ENCODE data around the gene NOC2L. TPM values are rescaled to one million over a fixed set of nuclear protein-coding genes. Genes with fewer than 3 reads are reported as not detected.

The NOC2L gene
- total RNA-seq, 1 donor from 2014 or later, result 46.5 TPM

GRCh38 chr1:906600-907420, 52.2 kb downstream of the NOC2L start:
- Histone ChIP-seq H3K27ac (no peak overlapping the region), H3K4me1 (peaks cover 23% of the 10 kb centered on the region), H3K4me3 (no peak overlapping the region), H3K27me3 (ENCODE audit: low read depth) (peaks cover 28% of the 10 kb centered on the region), H3K36me3 (no peaks in the 10 kb centered on the region), H3K9me3 (no peaks in the 10 kb centered on the region)
- TF ChIP-seq CTCF (IDR thresholded peaks at IDR 0.05), result no peak
- DNase-seq, result peak; percentile 66
- peak; percentile 55 to 66 for ATAC-seq
- intact Hi-C loops (cut with DNase I), result no loop called here

GRCh38 chr1:905811-906599, 53.1 kb downstream of the NOC2L start:
- Histone ChIP-seq H3K27ac (no peak overlapping the region), H3K36me3 (no peaks in the 10 kb centered on the region), H3K4me3 (no peak overlapping the region), H3K9me3 (no peaks in the 10 kb centered on the region), H3K27me3 (ENCODE audit: low read depth) (peaks cover 20% of the 10 kb centered on the region), H3K4me1 (peaks cover 23% of the 10 kb centered on the region)
- ATAC-seq, result no peak
- TF ChIP-seq CTCF (IDR thresholded peaks at IDR 0.05), result no peak
- DNase-seq, result peak; percentile 47
- intact Hi-C loops (cut with DNase I), result no loop called here

GRCh38 chr1:905071-905749, 53.8 kb downstream of the NOC2L start:
- Histone ChIP-seq H3K36me3 (no peaks in the 10 kb centered on the region), H3K27me3 (ENCODE audit: low read depth) (peaks cover 12% of the 10 kb centered on the region), H3K4me3 (peak overlapping the region; percentile 50), H3K9me3 (no peaks in the 10 kb centered on the region), H3K27ac (no peak overlapping the region), H3K4me1 (peaks cover 23% of the 10 kb centered on the region)
- no peak for TF ChIP-seq CTCF (IDR thresholded peaks at IDR 0.05)
- DNase-seq (peak; percentile 63), ATAC-seq (peak; percentile 36 to 41)
- intact Hi-C loops (cut with DNase I), result no loop called here

- H3K9me3 ChIP-seq, result no peaks in the 10 kb centered on the region
- TF ChIP-seq CTCF (IDR thresholded peaks at IDR 0.05), result peak; percentile 91
- intact Hi-C loops (cut with DNase I), result no loop called here
- peaks cover 13% of the 10 kb centered on the region for H3K27me3 ChIP-seq (ENCODE audit: low read depth)
- ATAC-seq, result peak; percentile 90 to 94
- H3K4me3 ChIP-seq, result peak overlapping the region; percentile 50
- no peak overlapping the region for H3K27ac ChIP-seq
- DNase-seq, result peak; percentile 88
- H3K36me3 ChIP-seq, result no peaks in the 10 kb centered on the region
- H3K4me1 ChIP-seq, result peaks cover 23% of the 10 kb centered on the region
These were observed 54.6 kb downstream of the NOC2L start for GRCh38 chr1:904310-904950.

- no peaks in the 10 kb centered on the region for H3K9me3 ChIP-seq
- peaks cover 23% of the 10 kb centered on the region for H3K4me1 ChIP-seq
- TF ChIP-seq CTCF (IDR thresholded peaks at IDR 0.05), result no peak
- H3K36me3 ChIP-seq, result no peaks in the 10 kb centered on the region
- ATAC-seq (peak; percentile 4 to 6), DNase-seq (peak; percentile 43)
- H3K4me3 ChIP-seq, result peak overlapping the region; percentile 50
- no peak overlapping the region for H3K27ac ChIP-seq
- peaks cover 19% of the 10 kb centered on the region for H3K27me3 ChIP-seq (ENCODE audit: low read depth)
- intact Hi-C loops (cut with DNase I), result no loop called here
These were observed 55.3 kb downstream of the NOC2L start for GRCh38 chr1:903721-904271.
